Astrocyte (in vitro differentiated cells and primary cell): ENCODE data around the gene NAT8.

Experiments
- EZH2 ChIP-seq: IDR thresholded peaks from 2 replicates; pipeline ENCODE4 v1.6.1; 2012; ENCODE audit warnings: mild to moderate bottlenecking, low read length, inconsistent platforms; ENCODE audit not compliant: insufficient read depth
- TF ChIP-seq, protein P1 (sequence below): IDR thresholded peaks from 2 replicates; pipeline ENCODE4 v1.5.1; 2011; ENCODE audit warnings: low read depth, mild to moderate bottlenecking, inconsistent platforms, low read length, moderate library complexity; ENCODE audit not compliant: insufficient read depth

DNA sequence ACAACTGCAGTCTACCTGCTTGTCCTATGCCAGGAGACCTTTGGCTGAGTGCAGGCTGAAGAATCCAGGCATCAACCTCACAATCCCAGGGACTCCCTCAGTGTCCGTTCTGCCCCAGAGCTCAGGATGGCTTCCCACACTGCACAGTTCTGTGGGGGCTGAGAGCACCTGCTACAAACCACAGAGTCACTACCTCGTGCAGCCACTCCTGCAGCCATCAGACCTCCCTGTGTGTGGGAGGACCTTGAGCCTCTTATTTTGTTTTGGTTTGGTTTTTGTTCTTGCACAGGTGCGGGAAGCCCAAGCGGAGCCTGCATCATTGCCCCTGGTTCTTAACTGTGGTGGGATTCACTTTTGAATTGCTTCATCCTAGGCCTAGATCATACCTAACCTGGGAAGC is 31.0 kb downstream of the NAT8 start:
- TF ChIP-seq, protein P1, sequence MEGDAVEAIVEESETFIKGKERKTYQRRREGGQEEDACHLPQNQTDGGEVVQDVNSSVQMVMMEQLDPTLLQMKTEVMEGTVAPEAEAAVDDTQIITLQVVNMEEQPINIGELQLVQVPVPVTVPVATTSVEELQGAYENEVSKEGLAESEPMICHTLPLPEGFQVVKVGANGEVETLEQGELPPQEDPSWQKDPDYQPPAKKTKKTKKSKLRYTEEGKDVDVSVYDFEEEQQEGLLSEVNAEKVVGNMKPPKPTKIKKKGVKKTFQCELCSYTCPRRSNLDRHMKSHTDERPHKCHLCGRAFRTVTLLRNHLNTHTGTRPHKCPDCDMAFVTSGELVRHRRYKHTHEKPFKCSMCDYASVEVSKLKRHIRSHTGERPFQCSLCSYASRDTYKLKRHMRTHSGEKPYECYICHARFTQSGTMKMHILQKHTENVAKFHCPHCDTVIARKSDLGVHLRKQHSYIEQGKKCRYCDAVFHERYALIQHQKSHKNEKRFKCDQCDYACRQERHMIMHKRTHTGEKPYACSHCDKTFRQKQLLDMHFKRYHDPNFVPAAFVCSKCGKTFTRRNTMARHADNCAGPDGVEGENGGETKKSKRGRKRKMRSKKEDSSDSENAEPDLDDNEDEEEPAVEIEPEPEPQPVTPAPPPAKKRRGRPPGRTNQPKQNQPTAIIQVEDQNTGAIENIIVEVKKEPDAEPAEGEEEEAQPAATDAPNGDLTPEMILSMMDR = no peak
- no peak for TF ChIP-seq EZH2
